ENCODE measurements around the gene NDUFC1. TPM values are rescaled to one million over a fixed set of nuclear protein-coding genes. Genes with fewer than 3 reads are reported as not detected.

Gene NDUFC1
- total and polyA plus RNA-seq, 2 donors (not counting 1 experiment from before 2014, with no cell fraction given): 36.9 to 47.9 TPM

- Histone ChIP-seq H3K9ac (ENCODE audit: insufficient read depth, low read length) (no peak overlapping the region), H3K4me2 (ENCODE audit: extremely low read depth, insufficient read depth, low read length) (no peak overlapping the region), H3K36me3 (ENCODE audit: control insufficient read depth, insufficient read depth, low read length) (peaks cover 2% of the 10 kb centered on the region), H3K9me3 (ENCODE audit: control insufficient read depth, insufficient read depth, low read depth, low read length) (no peaks in the 10 kb centered on the region), H3K4me3 (replicated peaks in 1 of 4; ENCODE audit: control extremely low read depth in 1 of 4, insufficient read depth in 1 of 4, low read depth in 3 of 4, low read length in 4 of 4) (no peak overlapping the region), H3K4me1 (ENCODE audit: control insufficient read depth, extremely low read depth, insufficient read depth, low read length) (no peaks in the 10 kb centered on the region), H3K27ac (ENCODE audit: insufficient read depth, low read length) (no peak overlapping the region), H3K79me2 (ENCODE audit: control insufficient read depth, insufficient read depth, low read length) (peaks cover 57% of the 10 kb centered on the region), H4K20me1 (ENCODE audit: control insufficient read depth, extremely low read depth, insufficient read depth, low read length) (no peaks in the 10 kb centered on the region), H2AFZ (ENCODE audit: low read length) (no peak overlapping the region), H3K27me3 (ENCODE audit: control insufficient read depth, insufficient read depth, low read length) (no peaks in the 10 kb centered on the region)
- no peak for TF ChIP-seq CTCF (conservative IDR thresholded peaks at IDR 0.05 in 1 of 2, IDR thresholded peaks at IDR 0.05 in 1 of 2; ENCODE audit: low read depth in 1 of 2, low read length in 2 of 2)
- no peak for TF ChIP-seq EZH2 (IDR thresholded peaks at IDR 0.05; ENCODE audit: low read length, missing control alignments)
- DNase-seq (ENCODE audit: low read depth in 2 of 2): peak in 1 of 2 donors; percentile 52
Observed at GRCh38 chr4:139331185-139331584, 28.9 kb upstream of the NDUFC1 start.

- Histone ChIP-seq H3K79me2 (ENCODE audit: control insufficient read depth, insufficient read depth, low read length) (peaks cover 66% of the 10 kb centered on the region), H2AFZ (ENCODE audit: low read length) (no peak overlapping the region), H3K4me1 (ENCODE audit: control insufficient read depth, extremely low read depth, insufficient read depth, low read length) (no peaks in the 10 kb centered on the region), H3K4me2 (ENCODE audit: extremely low read depth, insufficient read depth, low read length) (no peak overlapping the region), H3K27ac (ENCODE audit: insufficient read depth, low read length) (no peak overlapping the region), H3K27me3 (ENCODE audit: control insufficient read depth, insufficient read depth, low read length) (no peaks in the 10 kb centered on the region), H3K4me3 (replicated peaks in 1 of 4; ENCODE audit: control extremely low read depth in 1 of 4, insufficient read depth in 1 of 4, low read depth in 3 of 4, low read length in 4 of 4) (no peak overlapping the region), H4K20me1 (ENCODE audit: control insufficient read depth, extremely low read depth, insufficient read depth, low read length) (no peaks in the 10 kb centered on the region), H3K36me3 (ENCODE audit: control insufficient read depth, insufficient read depth, low read length) (peaks cover 2% of the 10 kb centered on the region), H3K9ac (ENCODE audit: insufficient read depth, low read length) (no peak overlapping the region), H3K9me3 (ENCODE audit: control insufficient read depth, insufficient read depth, low read depth, low read length) (no peaks in the 10 kb centered on the region)
- TF ChIP-seq CTCF (conservative IDR thresholded peaks at IDR 0.05 in 1 of 2, IDR thresholded peaks at IDR 0.05 in 1 of 2; ENCODE audit: low read depth in 1 of 2, low read length in 2 of 2): no peak
- no peak for TF ChIP-seq EZH2 (IDR thresholded peaks at IDR 0.05; ENCODE audit: low read length, missing control alignments)
- no peak for DNase-seq (ENCODE audit: low read depth in 2 of 2)
Observed at GRCh38 chr4:139330283-139330682, 28.0 kb upstream of the NDUFC1 start.

GRCh38 chr4:139329665-139330200 lies 27.5 kb upstream of the NDUFC1 start:
- Histone ChIP-seq H3K4me1 (ENCODE audit: control insufficient read depth, extremely low read depth, insufficient read depth, low read length) (no peaks in the 10 kb centered on the region), H3K27ac (ENCODE audit: insufficient read depth, low read length) (no peak overlapping the region), H3K4me3 (replicated peaks in 1 of 4; ENCODE audit: control extremely low read depth in 1 of 4, insufficient read depth in 1 of 4, low read depth in 3 of 4, low read length in 4 of 4) (no peak overlapping the region), H3K9ac (ENCODE audit: insufficient read depth, low read length) (no peak overlapping the region), H3K79me2 (ENCODE audit: control insufficient read depth, insufficient read depth, low read length) (peaks cover 71% of the 10 kb centered on the region), H4K20me1 (ENCODE audit: control insufficient read depth, extremely low read depth, insufficient read depth, low read length) (no peaks in the 10 kb centered on the region), H3K36me3 (ENCODE audit: control insufficient read depth, insufficient read depth, low read length) (peaks cover 2% of the 10 kb centered on the region), H3K9me3 (ENCODE audit: control insufficient read depth, insufficient read depth, low read depth, low read length) (no peaks in the 10 kb centered on the region), H2AFZ (ENCODE audit: low read length) (no peak overlapping the region), H3K4me2 (ENCODE audit: extremely low read depth, insufficient read depth, low read length) (no peak overlapping the region), H3K27me3 (ENCODE audit: control insufficient read depth, insufficient read depth, low read length) (no peaks in the 10 kb centered on the region)
- DNase-seq (ENCODE audit: low read depth in 2 of 2): no peak
- no peak for TF ChIP-seq CTCF (conservative IDR thresholded peaks at IDR 0.05 in 1 of 2, IDR thresholded peaks at IDR 0.05 in 1 of 2; ENCODE audit: low read depth in 1 of 2, low read length in 2 of 2)
- no peak for TF ChIP-seq EZH2 (IDR thresholded peaks at IDR 0.05; ENCODE audit: low read length, missing control alignments)

Measured in fibroblast of lung (primary cell).